Neuron (in vitro differentiated cells): Measurements from ENCODE around the gene SULF2.

Experiments
- H2AFZ ChIP-seq: one replicate; pipeline ENCODE4 v1.6.1; 2013; ENCODE audit warnings: low read depth, mild to moderate bottlenecking, inconsistent platforms, low read length, moderate library complexity
- H3K27me3 ChIP-seq: one replicate; pipeline ENCODE4 v1.6.1; 2013; ENCODE audit warnings: low read length; ENCODE audit not compliant: insufficient read depth
- H3K36me3 ChIP-seq: one replicate; pipeline ENCODE4 v1.6.1; 2013; ENCODE audit warnings: low read length; ENCODE audit not compliant: insufficient read depth
- H3K4me1 ChIP-seq: one replicate; pipeline ENCODE4 v1.6.1; 2013; ENCODE audit warnings: low read length; ENCODE audit not compliant: insufficient read depth
- H3K4me3 ChIP-seq: 2 replicates; pipeline ENCODE4 v1.5.1; 2013; ENCODE audit warnings: mild to moderate bottlenecking, low read length, moderate library complexity
- H3K9me3 ChIP-seq: one replicate; pipeline ENCODE4 v1.6.1; 2013; ENCODE audit warnings: low read length

Gene SULF2

GRCh38 chr20:47785854-47786764 is 828 bp upstream of the SULF2 start:
- H3K4me3 ChIP-seq: peak overlapping the region; percentile 52
- H3K36me3 ChIP-seq: no peaks in the 10 kb centered on the region
- peak overlapping the region; percentile 66 for H2AFZ ChIP-seq
- H3K4me1 ChIP-seq: peaks cover 37% of the 10 kb centered on the region
- H3K9me3 ChIP-seq: no peaks in the 10 kb centered on the region
- peaks cover 4% of the 10 kb centered on the region for H3K27me3 ChIP-seq

GRCh38 chr20:47784599-47785310 is 526 bp downstream of the SULF2 start:
- H3K36me3 ChIP-seq: no peaks in the 10 kb centered on the region
- no peak overlapping the region for H2AFZ ChIP-seq
- H3K4me1 ChIP-seq: peaks cover 37% of the 10 kb centered on the region
- peak overlapping the region; percentile 75 for H3K4me3 ChIP-seq
- no peaks in the 10 kb centered on the region for H3K27me3 ChIP-seq
- H3K9me3 ChIP-seq: no peaks in the 10 kb centered on the region

GRCh38 chr20:47783828-47784598 is 1.3 kb downstream of the SULF2 start:
- no peaks in the 10 kb centered on the region for H3K27me3 ChIP-seq

GRCh38 chr20:47782920-47783552 is 2.2 kb downstream of the SULF2 start:
- Histone ChIP-seq H3K9me3 (no peaks in the 10 kb centered on the region), H3K27me3 (no peaks in the 10 kb centered on the region), H3K4me1 (peaks cover 25% of the 10 kb centered on the region), H2AFZ (no peak overlapping the region), H3K36me3 (no peaks in the 10 kb centered on the region), H3K4me3 (no peak overlapping the region)

More at GRCh38 chr20:47783828-47784598, 1.3 kb downstream of the SULF2 start:
- H3K36me3 ChIP-seq: no peaks in the 10 kb centered on the region
- peak overlapping the region; percentile 75 for H3K4me3 ChIP-seq
- peaks cover 30% of the 10 kb centered on the region for H3K4me1 ChIP-seq
- no peak overlapping the region for H2AFZ ChIP-seq
- no peaks in the 10 kb centered on the region for H3K9me3 ChIP-seq

GRCh38 chr20:47782076-47782475 is 3.2 kb downstream of the SULF2 start:
- Histone ChIP-seq H3K4me3 (no peak overlapping the region), H3K27me3 (no peaks in the 10 kb centered on the region), H3K4me1 (peaks cover 25% of the 10 kb centered on the region), H3K36me3 (no peaks in the 10 kb centered on the region), H2AFZ (no peak overlapping the region), H3K9me3 (no peaks in the 10 kb centered on the region)

GRCh38 chr20:47781632-47782031 is 3.6 kb downstream of the SULF2 start:
- Histone ChIP-seq H3K4me1 (peaks cover 22% of the 10 kb centered on the region), H2AFZ (no peak overlapping the region), H3K4me3 (no peak overlapping the region), H3K27me3 (no peaks in the 10 kb centered on the region), H3K9me3 (no peaks in the 10 kb centered on the region), H3K36me3 (no peaks in the 10 kb centered on the region)

GRCh38 chr20:47780720-47781389 is 4.4 kb downstream of the SULF2 start:
- Histone ChIP-seq H2AFZ (no peak overlapping the region), H3K4me1 (peaks cover 18% of the 10 kb centered on the region), H3K4me3 (no peak overlapping the region), H3K9me3 (no peaks in the 10 kb centered on the region), H3K36me3 (no peaks in the 10 kb centered on the region), H3K27me3 (no peaks in the 10 kb centered on the region)

- Histone ChIP-seq H2AFZ (no peak overlapping the region), H3K36me3 (no peaks in the 10 kb centered on the region), H3K9me3 (no peaks in the 10 kb centered on the region), H3K27me3 (no peaks in the 10 kb centered on the region), H3K4me1 (peaks cover 8% of the 10 kb centered on the region), H3K4me3 (no peak overlapping the region)
Observed at GRCh38 chr20:47778398-47779354, 6.6 kb downstream of the SULF2 start.

- Histone ChIP-seq H2AFZ (no peak overlapping the region), H3K36me3 (no peaks in the 10 kb centered on the region)
Observed at GRCh38 chr20:47777220-47777619, 8.1 kb downstream of the SULF2 start.

GRCh38 chr20:47776639-47777038 is 8.6 kb downstream of the SULF2 start:
- Histone ChIP-seq H3K9me3 (no peaks in the 10 kb centered on the region), H3K27me3 (no peaks in the 10 kb centered on the region), H3K4me3 (no peak overlapping the region), H3K36me3 (no peaks in the 10 kb centered on the region), H3K4me1 (peaks cover 7% of the 10 kb centered on the region), H2AFZ (no peak overlapping the region)

More at GRCh38 chr20:47777220-47777619, 8.1 kb downstream of the SULF2 start:
- Histone ChIP-seq H3K9me3 (no peaks in the 10 kb centered on the region), H3K27me3 (no peaks in the 10 kb centered on the region), H3K4me1 (peaks cover 7% of the 10 kb centered on the region), H3K4me3 (no peak overlapping the region)

GRCh38 chr20:47775841-47776240 is 9.4 kb downstream of the SULF2 start:
- no peaks in the 10 kb centered on the region for H3K27me3 ChIP-seq
- no peaks in the 10 kb centered on the region for H3K36me3 ChIP-seq
- no peak overlapping the region for H3K4me3 ChIP-seq
- no peak overlapping the region for H2AFZ ChIP-seq
- H3K9me3 ChIP-seq: no peaks in the 10 kb centered on the region
- H3K4me1 ChIP-seq: peaks cover 7% of the 10 kb centered on the region
